KMS-11 (cell line): Measurements from ENCODE around the gene CYB5RL.

ENCODE experiments used
- H2AFZ ChIP-seq: fragments of 200-600 bp; sonication (generic); 2 replicates; pipeline ENCODE4 v1.6.1; 2016; ENCODE audit warnings: antibody characterized with exemption, mixed run types, low read depth
- H3K27ac ChIP-seq: fragments of 200-600 bp; sonication (generic); 2 replicates; pipeline ENCODE4 v1.6.1; 2016; ENCODE audit warnings: mild to moderate bottlenecking, mixed run types
- H3K27me3 ChIP-seq: fragments of 200-600 bp; sonication (generic); 2 replicates; pipeline ENCODE4 v1.6.1; 2017; ENCODE audit warnings: mild to moderate bottlenecking, low read depth, mixed run types, moderate library complexity; ENCODE audit not compliant: insufficient read depth
- H3K36me3 ChIP-seq: fragments of 200-600 bp; sonication (generic); 2 replicates; pipeline ENCODE4 v1.6.1; 2017; ENCODE audit warnings: mild to moderate bottlenecking, mixed run types; ENCODE audit not compliant: insufficient read depth
- H3K4me1 ChIP-seq: fragments of 200-600 bp; sonication (generic); 2 replicates; pipeline ENCODE4 v1.6.1; 2016; ENCODE audit warnings: mild to moderate bottlenecking, low read depth, mixed run types; ENCODE audit not compliant: poor library complexity, severe bottlenecking
- H3K4me2 ChIP-seq: fragments of 200-600 bp; sonication (generic); 2 replicates; pipeline ENCODE4 v1.7.0; 2016; ENCODE audit warnings: mild to moderate bottlenecking, mixed run types
- H3K4me3 ChIP-seq: fragments of 200-600 bp; sonication (generic); IDR thresholded peaks from 2 replicates; pipeline ENCODE4 v1.6.1; 2017; ENCODE audit warnings: low read depth, low read length, mixed read lengths; ENCODE audit not compliant: insufficient read depth
- H3K79me2 ChIP-seq: fragments of 200-600 bp; sonication (generic); 2 replicates; pipeline ENCODE4 v1.6.1; 2016; ENCODE audit warnings: low read depth, mixed run types; ENCODE audit not compliant: insufficient read depth
- H3K9ac ChIP-seq: fragments of 200-600 bp; sonication (generic); 2 replicates; pipeline ENCODE4 v1.6.1; 2016; ENCODE audit warnings: mild to moderate bottlenecking, mixed run types
- H4K20me1 ChIP-seq: fragments of 200-600 bp; sonication (generic); 2 replicates; pipeline ENCODE4 v1.6.1; 2016; ENCODE audit warnings: mild to moderate bottlenecking, mixed run types; ENCODE audit not compliant: insufficient read depth
- TF ChIP-seq, protein P1 (sequence below): fragments of 200-600 bp; sonication (generic); conservative IDR thresholded peaks from 2 replicates; pipeline ENCODE4 v1.6.1; 2017; ENCODE audit warnings: low read depth, mild to moderate bottlenecking, antibody characterized with exemption, low read length, moderate library complexity, mixed read lengths

The CYB5RL gene

DNA sequence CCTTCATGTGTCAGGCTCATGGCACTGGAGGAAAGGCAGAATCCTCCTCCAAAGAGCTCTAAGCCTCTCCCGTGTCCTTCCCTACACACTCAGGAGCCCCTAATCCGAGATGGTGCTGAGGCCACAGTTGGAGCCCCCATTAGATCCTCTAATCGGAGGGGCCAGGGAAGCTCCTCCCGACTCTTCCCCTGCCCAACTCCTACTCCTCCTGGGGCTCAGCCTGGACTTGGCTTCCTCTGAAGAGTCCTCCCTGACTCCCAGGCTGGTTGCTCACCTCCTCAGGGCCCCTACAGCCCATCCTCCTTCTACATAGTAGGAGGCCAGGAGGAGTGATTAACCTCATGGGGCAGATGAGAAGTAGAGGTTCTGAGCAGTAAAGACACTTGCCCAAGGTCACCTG, 25.7 kb downstream of the CYB5RL start:
- no peaks in the 10 kb centered on the region for H3K27me3 ChIP-seq
- TF ChIP-seq, protein P1, sequence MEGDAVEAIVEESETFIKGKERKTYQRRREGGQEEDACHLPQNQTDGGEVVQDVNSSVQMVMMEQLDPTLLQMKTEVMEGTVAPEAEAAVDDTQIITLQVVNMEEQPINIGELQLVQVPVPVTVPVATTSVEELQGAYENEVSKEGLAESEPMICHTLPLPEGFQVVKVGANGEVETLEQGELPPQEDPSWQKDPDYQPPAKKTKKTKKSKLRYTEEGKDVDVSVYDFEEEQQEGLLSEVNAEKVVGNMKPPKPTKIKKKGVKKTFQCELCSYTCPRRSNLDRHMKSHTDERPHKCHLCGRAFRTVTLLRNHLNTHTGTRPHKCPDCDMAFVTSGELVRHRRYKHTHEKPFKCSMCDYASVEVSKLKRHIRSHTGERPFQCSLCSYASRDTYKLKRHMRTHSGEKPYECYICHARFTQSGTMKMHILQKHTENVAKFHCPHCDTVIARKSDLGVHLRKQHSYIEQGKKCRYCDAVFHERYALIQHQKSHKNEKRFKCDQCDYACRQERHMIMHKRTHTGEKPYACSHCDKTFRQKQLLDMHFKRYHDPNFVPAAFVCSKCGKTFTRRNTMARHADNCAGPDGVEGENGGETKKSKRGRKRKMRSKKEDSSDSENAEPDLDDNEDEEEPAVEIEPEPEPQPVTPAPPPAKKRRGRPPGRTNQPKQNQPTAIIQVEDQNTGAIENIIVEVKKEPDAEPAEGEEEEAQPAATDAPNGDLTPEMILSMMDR: no peak
- H3K9ac ChIP-seq: no peak overlapping the region
- H3K4me1 ChIP-seq: no peaks in the 10 kb centered on the region
- no peak overlapping the region for H3K27ac ChIP-seq
- H3K79me2 ChIP-seq: no peaks in the 10 kb centered on the region
- H3K4me2 ChIP-seq: no peak overlapping the region
- H2AFZ ChIP-seq: no peak overlapping the region
- H3K4me3 ChIP-seq: no peak overlapping the region
- H4K20me1 ChIP-seq: no peaks in the 10 kb centered on the region
- no peaks in the 10 kb centered on the region for H3K36me3 ChIP-seq

- Histone ChIP-seq H3K27me3 (no peaks in the 10 kb centered on the region), H3K36me3 (no peaks in the 10 kb centered on the region), H3K4me1 (no peaks in the 10 kb centered on the region), H3K4me3 (no peak overlapping the region), H3K79me2 (no peaks in the 10 kb centered on the region), H4K20me1 (no peaks in the 10 kb centered on the region), H3K27ac (no peak overlapping the region), H3K4me2 (no peak overlapping the region), H2AFZ (no peak overlapping the region), H3K9ac (no peak overlapping the region)
- TF ChIP-seq, protein P1: no peak
Measured at GRCh38 chr1:54173681-54174080, 26.1 kb downstream of the CYB5RL start.

- no peak overlapping the region for H3K4me3 ChIP-seq
- TF ChIP-seq, protein P1: no peak
- H2AFZ ChIP-seq: no peak overlapping the region
- no peak overlapping the region for H3K9ac ChIP-seq
- no peaks in the 10 kb centered on the region for H3K4me1 ChIP-seq
- no peaks in the 10 kb centered on the region for H3K36me3 ChIP-seq
- H4K20me1 ChIP-seq: no peaks in the 10 kb centered on the region
- H3K27me3 ChIP-seq: no peaks in the 10 kb centered on the region
- no peaks in the 10 kb centered on the region for H3K79me2 ChIP-seq
- H3K4me2 ChIP-seq: no peak overlapping the region
- H3K27ac ChIP-seq: no peak overlapping the region
Measured at GRCh38 chr1:54172614-54173599, 26.9 kb downstream of the CYB5RL start.

DNA sequence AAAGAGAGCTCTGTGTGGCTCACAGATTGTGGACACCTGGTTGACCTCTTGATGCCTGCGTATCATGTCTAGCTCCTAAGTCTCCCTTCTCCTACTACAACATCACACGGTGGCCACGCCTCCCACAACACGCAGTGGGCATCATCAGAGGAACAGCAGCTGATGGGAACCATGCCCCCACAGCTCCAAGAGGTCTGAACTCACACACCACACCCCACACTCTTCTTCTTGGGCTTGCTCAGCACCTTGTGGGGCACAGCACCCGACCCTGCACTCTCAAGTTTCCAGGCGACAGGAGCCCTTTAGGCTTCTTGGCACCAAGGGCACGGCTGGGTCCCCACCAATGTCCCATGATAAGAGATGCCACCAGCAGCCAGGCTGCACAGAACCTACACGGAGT, 28.2 kb downstream of the CYB5RL start:
- Histone ChIP-seq H3K27me3 (no peaks in the 10 kb centered on the region), H3K79me2 (no peaks in the 10 kb centered on the region), H3K4me1 (no peaks in the 10 kb centered on the region), H3K9ac (no peak overlapping the region), H2AFZ (no peak overlapping the region), H3K4me2 (no peak overlapping the region), H3K36me3 (no peaks in the 10 kb centered on the region), H3K4me3 (no peak overlapping the region), H4K20me1 (no peaks in the 10 kb centered on the region), H3K27ac (no peak overlapping the region)
- TF ChIP-seq, protein P1: no peak
